ENCODE results near the gene SRGAP3. TPM values are rescaled to one million over a fixed set of nuclear protein-coding genes. Genes with fewer than 3 reads are reported as not detected.

Gene SRGAP3
- total and polyA plus RNA-seq, 7 experiments from 2014 or later = 1.4 to 6.0 (median 4.6) TPM

DNA sequence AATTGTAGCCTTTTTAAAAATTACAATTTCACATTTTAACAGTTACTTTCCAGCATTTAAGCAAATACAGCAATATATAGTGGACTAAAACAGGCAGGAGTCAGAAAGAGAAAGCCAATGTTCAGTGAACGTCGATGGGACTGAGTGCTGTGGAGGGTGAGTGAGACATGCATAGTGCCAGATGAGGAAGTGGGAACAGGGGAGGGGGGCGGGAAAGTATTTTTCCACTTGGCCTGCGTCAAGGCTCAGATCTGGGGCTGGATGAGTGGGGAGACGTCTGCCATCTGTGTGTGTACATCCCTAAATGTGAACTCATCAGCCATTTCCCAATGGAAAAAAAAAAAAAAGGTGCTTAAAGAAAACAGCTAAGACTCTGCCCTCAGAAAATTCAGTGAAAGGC lies 266.9 kb downstream of the SRGAP3 start:
- H3K27ac Mint-ChIP-seq = no peak overlapping the region
- peaks cover 0 to 10% (median 0%) of the 10 kb centered on the region in 3 experiments for H3K9me3 ChIP-seq (ENCODE audit: control insufficient read depth in 2 of 3, low read length in 3 of 3)
- peaks cover 0 to 13% (median 10%) of the 10 kb centered on the region in 5 donors for H3K27me3 Mint-ChIP-seq
- peaks cover 0 to 4% (median 0%) of the 10 kb centered on the region in 5 donors for H3K36me3 Mint-ChIP-seq
- peaks cover 0 to 2% (median 0%) of the 10 kb centered on the region in 7 donors for H3K4me1 Mint-ChIP-seq
- peaks cover 0 to 21% (median 3%) of the 10 kb centered on the region in 11 donors for H3K9me3 Mint-ChIP-seq
- ChIA-PET CTCF (no interaction called here), POLR2A (no interaction called here)
- intact Hi-C loops (cut with micrococcal nuclease) = no loop called here
- no peaks in the 10 kb centered on the region for H3K4me1 ChIP-seq (ENCODE audit: control insufficient read depth in 2 of 2, insufficient read depth in 2 of 2, low read length in 2 of 2)
- ATAC-seq = no peak
- no peak for DNase-seq
- H3K4me3 ChIP-seq (ENCODE audit: low read length) = no peak overlapping the region
- H3K36me3 ChIP-seq (ENCODE audit: control insufficient read depth in 2 of 3, insufficient read depth in 3 of 3, low read length in 3 of 3) = no peaks in the 10 kb centered on the region
- H3K27ac ChIP-seq (ENCODE audit: low read depth, low read length) = no peak overlapping the region
- H3K27me3 ChIP-seq (ENCODE audit: control insufficient read depth in 2 of 2, insufficient read depth in 2 of 2, low read length in 2 of 2) = no peaks in the 10 kb centered on the region
- no peak overlapping the region for H3K4me3 Mint-ChIP-seq

DNA sequence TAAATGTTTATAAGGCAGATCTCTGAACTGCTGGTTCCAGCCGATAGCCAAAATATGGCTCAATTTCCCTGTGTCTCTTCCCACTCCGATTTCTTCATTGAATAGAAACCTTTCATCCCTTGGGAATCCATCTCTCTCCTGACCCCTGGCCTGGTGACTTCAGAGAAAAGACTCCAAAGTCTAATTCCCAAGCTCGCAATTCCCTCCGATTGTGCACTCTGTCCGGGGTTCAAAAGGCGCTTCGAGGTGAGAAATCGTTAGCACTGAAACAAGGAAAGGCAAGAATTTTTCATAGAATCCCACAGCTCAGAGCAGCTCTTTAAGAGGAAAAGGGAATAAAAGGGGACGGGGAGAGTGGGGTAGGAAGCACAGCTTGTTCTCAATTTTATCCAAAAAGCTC lies 267.7 kb downstream of the SRGAP3 start:
- ChIA-PET CTCF (interaction anchor here (1.6 kb wide), 1 partner anchor 321 kb away, joined by 8 read pairs; no protein-coding TSS in a partner anchor), POLR2A (no interaction called here)
- intact Hi-C loops (cut with micrococcal nuclease) = no loop called here

DNA sequence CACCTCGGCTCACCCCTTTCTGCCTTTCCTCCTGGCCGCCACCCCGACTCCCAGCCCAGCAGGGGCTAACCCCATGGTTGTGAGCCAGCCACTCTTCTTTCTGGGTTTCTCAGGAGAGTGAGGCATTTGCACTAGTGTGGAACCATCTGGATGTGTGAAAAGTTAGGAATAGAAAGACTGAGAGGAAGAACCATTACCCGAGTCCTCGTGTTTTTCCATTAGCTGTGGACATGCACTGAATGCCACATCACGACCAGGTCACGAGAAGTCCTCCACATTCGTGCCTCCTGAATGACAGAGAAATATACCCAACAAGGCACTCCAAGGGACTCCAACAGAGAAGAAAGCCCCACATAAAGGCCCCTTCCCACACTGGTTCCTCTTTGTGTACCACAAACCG lies 268.1 kb downstream of the SRGAP3 start:
- H3K27me3 Mint-ChIP-seq = peaks cover 6 to 17% (median 10%) of the 10 kb centered on the region in 5 donors
- Histone ChIP-seq H3K36me3 (ENCODE audit: control insufficient read depth in 2 of 3, insufficient read depth in 3 of 3, low read length in 3 of 3) (no peaks in the 10 kb centered on the region), H3K4me3 (ENCODE audit: low read length) (no peak overlapping the region), H3K9me3 (ENCODE audit: control insufficient read depth in 2 of 3, low read length in 3 of 3) (peaks cover 0 to 10% (median 0%) of the 10 kb centered on the region in 3 experiments), H3K4me1 (ENCODE audit: control insufficient read depth in 2 of 2, insufficient read depth in 2 of 2, low read length in 2 of 2) (no peaks in the 10 kb centered on the region), H3K27ac (ENCODE audit: low read depth, low read length) (no peak overlapping the region), H3K27me3 (ENCODE audit: control insufficient read depth in 2 of 2, insufficient read depth in 2 of 2, low read length in 2 of 2) (no peaks in the 10 kb centered on the region)
- ATAC-seq (no peak), DNase-seq (no peak)
- H3K36me3 Mint-ChIP-seq = peaks cover 0 to 4% (median 0%) of the 10 kb centered on the region in 5 donors
- CTCF ChIA-PET = interaction anchor here (1.6 kb wide), 1 partner anchor 322 kb away, joined by 8 read pairs; no protein-coding TSS in a partner anchor
- H3K27ac Mint-ChIP-seq = no peak overlapping the region
- intact Hi-C loops (cut with micrococcal nuclease) = no loop called here
- POLR2A ChIA-PET = no interaction called here
- no peak overlapping the region for H3K4me3 Mint-ChIP-seq
- H3K9me3 Mint-ChIP-seq = peaks cover 0 to 21% (median 3%) of the 10 kb centered on the region in 11 donors
- H3K4me1 Mint-ChIP-seq = peaks cover 0 to 2% (median 0%) of the 10 kb centered on the region in 7 donors

More for the DNA sequence above, 267.7 kb downstream of the SRGAP3 start:
- Mint-ChIP-seq H3K9me3 (peaks cover 0 to 21% (median 3%) of the 10 kb centered on the region in 11 donors), H3K27me3 (peaks cover 4 to 15% (median 10%) of the 10 kb centered on the region in 5 donors), H3K4me3 (no peak overlapping the region), H3K4me1 (peaks cover 0 to 2% (median 0%) of the 10 kb centered on the region in 7 donors), H3K36me3 (peaks cover 0 to 4% (median 0%) of the 10 kb centered on the region in 5 donors), H3K27ac (no peak overlapping the region)
- ATAC-seq (no peak), DNase-seq (no peak)
- Histone ChIP-seq H3K4me3 (ENCODE audit: low read length) (no peak overlapping the region), H3K27ac (ENCODE audit: low read depth, low read length) (no peak overlapping the region), H3K36me3 (ENCODE audit: control insufficient read depth in 2 of 3, insufficient read depth in 3 of 3, low read length in 3 of 3) (no peaks in the 10 kb centered on the region), H3K27me3 (ENCODE audit: control insufficient read depth in 2 of 2, insufficient read depth in 2 of 2, low read length in 2 of 2) (no peaks in the 10 kb centered on the region), H3K4me1 (ENCODE audit: control insufficient read depth in 2 of 2, insufficient read depth in 2 of 2, low read length in 2 of 2) (no peaks in the 10 kb centered on the region), H3K9me3 (ENCODE audit: control insufficient read depth in 2 of 3, low read length in 3 of 3) (peaks cover 0 to 10% (median 0%) of the 10 kb centered on the region in 3 experiments)

- ChIA-PET CTCF (interaction anchor here (1.6 kb wide), 1 partner anchor 322 kb away, joined by 8 read pairs; no protein-coding TSS in a partner anchor), POLR2A (no interaction called here)
- ATAC-seq (no peak), DNase-seq (no peak)
- Mint-ChIP-seq H3K27me3 (peaks cover 6 to 17% (median 10%) of the 10 kb centered on the region in 5 donors), H3K36me3 (peaks cover 0 to 4% (median 0%) of the 10 kb centered on the region in 5 donors), H3K9me3 (peaks cover 0 to 21% (median 3%) of the 10 kb centered on the region in 11 donors), H3K4me3 (no peak overlapping the region), H3K27ac (no peak overlapping the region), H3K4me1 (peaks cover 0 to 2% (median 0%) of the 10 kb centered on the region in 7 donors)
- H3K36me3 ChIP-seq (ENCODE audit: control insufficient read depth in 2 of 3, insufficient read depth in 3 of 3, low read length in 3 of 3) = no peaks in the 10 kb centered on the region
- H3K4me3 ChIP-seq (ENCODE audit: low read length) = no peak overlapping the region
- H3K9me3 ChIP-seq (ENCODE audit: control insufficient read depth in 2 of 3, low read length in 3 of 3) = peaks cover 0 to 10% (median 0%) of the 10 kb centered on the region in 3 experiments
- H3K4me1 ChIP-seq (ENCODE audit: control insufficient read depth in 2 of 2, insufficient read depth in 2 of 2, low read length in 2 of 2) = no peaks in the 10 kb centered on the region
- intact Hi-C loops (cut with micrococcal nuclease) = no loop called here
- no peaks in the 10 kb centered on the region for H3K27me3 ChIP-seq (ENCODE audit: control insufficient read depth in 2 of 2, insufficient read depth in 2 of 2, low read length in 2 of 2)
- H3K27ac ChIP-seq (ENCODE audit: low read depth, low read length) = no peak overlapping the region
Measured at GRCh38 chr3:8980756-8981257, 268.6 kb downstream of the SRGAP3 start.

DNA sequence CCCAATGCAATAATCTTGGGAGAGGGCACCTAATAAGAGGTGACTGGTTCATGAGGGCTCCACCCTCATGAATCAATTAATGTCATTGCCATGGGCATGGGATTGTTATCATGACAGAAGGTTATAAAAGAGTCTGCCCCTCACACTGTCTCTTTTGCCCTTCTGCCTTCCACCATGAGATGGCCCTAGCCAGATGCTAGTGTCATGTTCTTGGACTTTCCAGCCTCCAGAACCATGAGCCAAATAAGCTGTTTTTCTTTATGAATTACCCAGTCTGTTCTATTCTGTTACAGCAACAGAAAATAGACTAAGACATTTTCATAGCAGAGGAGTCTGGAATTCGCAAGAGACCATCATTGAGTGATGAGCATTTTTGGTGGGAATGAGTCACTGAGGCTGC lies 270.2 kb downstream of the SRGAP3 start:
- H3K9me3 Mint-ChIP-seq = peaks cover 0 to 21% (median 3%) of the 10 kb centered on the region in 11 donors
- no peak overlapping the region for H3K4me3 Mint-ChIP-seq
- Histone ChIP-seq H3K4me1 (ENCODE audit: control insufficient read depth in 2 of 2, insufficient read depth in 2 of 2, low read length in 2 of 2) (no peaks in the 10 kb centered on the region), H3K27ac (ENCODE audit: low read depth, low read length) (no peak overlapping the region), H3K36me3 (ENCODE audit: control insufficient read depth in 2 of 3, insufficient read depth in 3 of 3, low read length in 3 of 3) (no peaks in the 10 kb centered on the region), H3K27me3 (ENCODE audit: control insufficient read depth in 2 of 2, insufficient read depth in 2 of 2, low read length in 2 of 2) (no peaks in the 10 kb centered on the region), H3K9me3 (ENCODE audit: control insufficient read depth in 2 of 3, low read length in 3 of 3) (peaks cover 0 to 10% (median 0%) of the 10 kb centered on the region in 3 experiments), H3K4me3 (ENCODE audit: low read length) (no peak overlapping the region)
- CTCF ChIA-PET = interaction anchor here (11.8 kb wide), 1 partner anchor 324 kb away, joined by 95 read pairs; no protein-coding TSS in a partner anchor
- H3K36me3 Mint-ChIP-seq = peaks cover 0 to 4% (median 0%) of the 10 kb centered on the region in 5 donors
- DNase-seq = no peak
- no peak overlapping the region for H3K27ac Mint-ChIP-seq
- H3K27me3 Mint-ChIP-seq = peaks cover 6 to 17% (median 13%) of the 10 kb centered on the region in 5 donors
- H3K4me1 Mint-ChIP-seq = peaks cover 0 to 2% (median 0%) of the 10 kb centered on the region in 7 donors
- ATAC-seq = no peak
- intact Hi-C loops (cut with micrococcal nuclease) = no loop called here
- POLR2A ChIA-PET = no interaction called here

GRCh38 chr3:8978551-8978950 lies 270.9 kb downstream of the SRGAP3 start:
- Mint-ChIP-seq H3K4me3 (no peak overlapping the region), H3K27me3 (peaks cover 6 to 19% (median 13%) of the 10 kb centered on the region in 5 donors), H3K27ac (no peak overlapping the region), H3K4me1 (peaks cover 0 to 2% (median 0%) of the 10 kb centered on the region in 7 donors), H3K9me3 (peaks cover 0 to 21% (median 3%) of the 10 kb centered on the region in 11 donors), H3K36me3 (peaks cover 0 to 4% (median 0%) of the 10 kb centered on the region in 5 donors)
- Histone ChIP-seq H3K27me3 (ENCODE audit: control insufficient read depth in 2 of 2, insufficient read depth in 2 of 2, low read length in 2 of 2) (no peaks in the 10 kb centered on the region), H3K9me3 (ENCODE audit: control insufficient read depth in 2 of 3, low read length in 3 of 3) (peaks cover 0 to 10% (median 0%) of the 10 kb centered on the region in 3 experiments), H3K4me3 (ENCODE audit: low read length) (no peak overlapping the region), H3K27ac (ENCODE audit: low read depth, low read length) (no peak overlapping the region), H3K36me3 (ENCODE audit: control insufficient read depth in 2 of 3, insufficient read depth in 3 of 3, low read length in 3 of 3) (no peaks in the 10 kb centered on the region), H3K4me1 (ENCODE audit: control insufficient read depth in 2 of 2, insufficient read depth in 2 of 2, low read length in 2 of 2) (no peaks in the 10 kb centered on the region)
- POLR2A ChIA-PET = no interaction called here
- DNase-seq (no peak), ATAC-seq (no peak)
- CTCF ChIA-PET = interaction anchor here (1.0 to 11.8 kb wide), 2 partner anchors 271 to 324 kb away, joined by 3 to 95 read pairs; partner anchors contain the start of gene SRGAP3
- intact Hi-C loops (cut with micrococcal nuclease) = no loop called here
